H9 (cell line): ENCODE measurements around the gene CCT7. TPM values are rescaled to one million over a fixed set of nuclear protein-coding genes. Genes with fewer than 3 reads are reported as not detected.
A peak's percentile ranks its signal among the peaks of the same experiment; 100 is the strongest.

Experiments used
- DNase-seq: peaks from one replicate; pipeline ENCODE4 v3.0.0-alpha.2; 2017
- H2AFZ ChIP-seq: one replicate; pipeline ENCODE4 v1.6.1; 2013; ENCODE audit warnings: mild to moderate bottlenecking, low read length, control low read depth, moderate library complexity
- H2AK5ac ChIP-seq: 2 replicates; pipeline ENCODE4 v1.6.1; 2013; ENCODE audit warnings: low read length, control low read depth, mixed read lengths; ENCODE audit not compliant: insufficient read length
- H2BK120ac ChIP-seq: one replicate; pipeline ENCODE4 v1.6.1; 2013; ENCODE audit warnings: low read depth, mild to moderate bottlenecking, low read length, control low read depth, inconsistent platforms; ENCODE audit not compliant: poor library complexity, severe bottlenecking
- H2BK12ac ChIP-seq: 2 replicates; pipeline ENCODE4 v1.6.1; 2013; ENCODE audit warnings: low read length, control low read depth, mixed read lengths, low read depth; ENCODE audit not compliant: insufficient read length
- H2BK15ac ChIP-seq: 2 replicates; pipeline ENCODE4 v1.6.1; 2013; ENCODE audit warnings: low read depth, low read length, control low read depth
- H2BK20ac ChIP-seq: one replicate; pipeline ENCODE4 v1.6.1; 2013; ENCODE audit warnings: low read depth, mild to moderate bottlenecking, low read length, control low read depth, inconsistent platforms; ENCODE audit not compliant: poor library complexity, severe bottlenecking
- H2BK5ac ChIP-seq: 2 replicates; pipeline ENCODE4 v1.6.1; 2013; ENCODE audit warnings: low read length, control low read depth, mixed read lengths; ENCODE audit not compliant: insufficient read length
- H3K14ac ChIP-seq: 2 replicates; pipeline ENCODE4 v1.6.1; 2013; ENCODE audit warnings: low read length, control low read depth; ENCODE audit not compliant: insufficient read depth
- H3K18ac ChIP-seq: 2 replicates; pipeline ENCODE4 v1.6.1; 2013; ENCODE audit warnings: low read depth, mild to moderate bottlenecking, mixed read lengths, low read length, control low read depth; ENCODE audit not compliant: insufficient read length
- H3K23ac ChIP-seq: 2 replicates; pipeline ENCODE4 v1.6.1; 2013; ENCODE audit warnings: low read length, control low read depth, mixed read lengths, low read depth; ENCODE audit not compliant: insufficient read length
- H3K23me2 ChIP-seq: 2 replicates; pipeline ENCODE4 v1.6.1; 2013; ENCODE audit warnings: low read depth, mild to moderate bottlenecking, mixed read lengths, low read length, control low read depth; ENCODE audit not compliant: insufficient read length, poor library complexity, severe bottlenecking
- H3K27ac ChIP-seq: 2 replicates; pipeline ENCODE4 v1.5.1; 2013; ENCODE audit warnings: low read length, control low read depth, mixed read lengths, low read depth; ENCODE audit not compliant: insufficient read length
- H3K27me3 ChIP-seq: 2 replicates; pipeline ENCODE4 v1.6.1; 2013; ENCODE audit warnings: low read length, control low read depth, inconsistent platforms; ENCODE audit not compliant: insufficient read depth
- H3K4ac ChIP-seq: 2 replicates; pipeline ENCODE4 v1.6.1; 2013; ENCODE audit warnings: low read depth, mild to moderate bottlenecking, control low read depth, inconsistent platforms, low read length, moderate library complexity
- H3K4me1 ChIP-seq: 2 replicates; pipeline ENCODE4 v1.6.1; 2013; ENCODE audit warnings: low read length, control low read depth, inconsistent platforms; ENCODE audit not compliant: insufficient read depth
- H3K4me2 ChIP-seq: 2 replicates; pipeline ENCODE4 v1.6.1; 2013; ENCODE audit warnings: low read length, control low read depth, mixed read lengths; ENCODE audit not compliant: insufficient read length, insufficient read depth
- H3K56ac ChIP-seq: 2 replicates; pipeline ENCODE4 v1.6.1; 2013; ENCODE audit warnings: low read depth, mild to moderate bottlenecking, mixed read lengths, low read length, control low read depth; ENCODE audit not compliant: insufficient read length
- H3K79me1 ChIP-seq: 2 replicates; pipeline ENCODE4 v1.6.1; 2013; ENCODE audit warnings: low read depth, mild to moderate bottlenecking, moderate library complexity, low read length, control low read depth, inconsistent platforms; ENCODE audit not compliant: insufficient read depth, poor library complexity, severe bottlenecking
- H3K79me2 ChIP-seq: 2 replicates; pipeline ENCODE4 v1.6.1; 2013; ENCODE audit warnings: low read length, control low read depth, inconsistent platforms; ENCODE audit not compliant: insufficient read depth
- H3K9ac ChIP-seq: 2 replicates; pipeline ENCODE4 v1.6.1; 2013; ENCODE audit warnings: low read length, control low read depth, mixed read lengths; ENCODE audit not compliant: insufficient read length; ENCODE audit errors: extremely low read depth
- H3K9me3 ChIP-seq: one replicate; pipeline ENCODE4 v1.6.1; 2013; ENCODE audit warnings: low read depth, low read length, inconsistent platforms; ENCODE audit not compliant: control insufficient read depth
- H3T11ph ChIP-seq: one replicate; pipeline ENCODE4 v1.6.1; 2013; ENCODE audit warnings: mild to moderate bottlenecking, low read length, control low read depth, inconsistent platforms
- H4K20me1 ChIP-seq: one replicate; pipeline ENCODE4 v1.6.1; 2013; ENCODE audit not compliant: control insufficient read depth, insufficient read length, insufficient read depth
- H4K5ac ChIP-seq: 2 replicates; pipeline ENCODE4 v1.6.1; 2013; ENCODE audit warnings: low read depth, mild to moderate bottlenecking, mixed read lengths, low read length, control low read depth; ENCODE audit not compliant: insufficient read length
- H4K8ac ChIP-seq: replicated peaks from 2 replicates; pipeline ENCODE4 v1.6.1; 2013; ENCODE audit warnings: low read length, control low read depth, mixed read lengths, low read depth; ENCODE audit not compliant: insufficient read length
- H4K91ac ChIP-seq: 2 replicates; pipeline ENCODE4 v1.6.1; 2013; ENCODE audit warnings: low read depth, mild to moderate bottlenecking, moderate library complexity, mixed read lengths, low read length, control low read depth; ENCODE audit not compliant: insufficient read length
- H3K27ac Mint-ChIP-seq, 3 experiments: 2 replicates in 2 of 3; 3 replicates in 1 of 3; pipeline ENCODE4 v1.8.0; 2020 to 2021; ENCODE audit warnings: mixed read lengths in 3 of 3, mild to moderate bottlenecking in 1 of 3, moderate library complexity in 1 of 3
- H3K27me3 Mint-ChIP-seq: 2 replicates; pipeline ENCODE4 v1.8.0; 2021; ENCODE audit warnings: low read depth, mild to moderate bottlenecking, moderate library complexity, mixed read lengths
- H3K36me3 Mint-ChIP-seq, 3 experiments: 2 replicates in 2 of 3; 3 replicates in 1 of 3; pipeline ENCODE4 v1.8.0; 2020 to 2021; ENCODE audit warnings: low read depth in 3 of 3, mixed read lengths in 3 of 3; ENCODE audit not compliant: insufficient read depth in 1 of 3
- H3K4me1 Mint-ChIP-seq, 2 experiments: 2 replicates each; pipeline ENCODE4 v1.8.0; 2020; ENCODE audit warnings: mixed read lengths in 2 of 2
- H3K4me3 Mint-ChIP-seq, 2 experiments: 2 replicates in 1 of 2; 3 replicates in 1 of 2; pipeline ENCODE4 v1.8.0; 2020 to 2021; ENCODE audit warnings: mild to moderate bottlenecking in 2 of 2, mixed read lengths in 2 of 2, moderate library complexity in 1 of 2
- H3K9me3 Mint-ChIP-seq, 2 experiments: 2 replicates in 1 of 2; 3 replicates in 1 of 2; pipeline ENCODE4 v1.8.0; 2020; ENCODE audit warnings: mild to moderate bottlenecking in 2 of 2, mixed read lengths in 2 of 2, moderate library complexity in 1 of 2
- WGBS: extraction: QIAGEN DNeasy Blood & Tissue Kit; methylation state at CpG from one replicate; pipeline ENCODE4 v1.1.7; 2013; ENCODE audit warnings: missing lambda C conversion rate, low lambda C conversion rate, mixed read lengths; ENCODE audit not compliant: insufficient read length; ENCODE audit errors: extremely low coverage; 5-methylcytosine and 5-hydroxymethylcytosine counted together
- total RNA-seq: library from RNA; stranded (reverse); gene quantifications from 2 replicates; pipeline ENCODE4 v1.2.1, GENCODE V29; 2021
- TF ChIP-seq, protein P1 (sequence below): fragments of 200-600 bp; sonication (generic); conservative IDR thresholded peaks from 3 replicates; pipeline ENCODE4 v1.8.0; 2021; ENCODE audit warnings: antibody characterized with exemption, mild to moderate bottlenecking

Gene CCT7
- total RNA-seq, 1 experiment from 2014 or later: 500 TPM

DNA sequence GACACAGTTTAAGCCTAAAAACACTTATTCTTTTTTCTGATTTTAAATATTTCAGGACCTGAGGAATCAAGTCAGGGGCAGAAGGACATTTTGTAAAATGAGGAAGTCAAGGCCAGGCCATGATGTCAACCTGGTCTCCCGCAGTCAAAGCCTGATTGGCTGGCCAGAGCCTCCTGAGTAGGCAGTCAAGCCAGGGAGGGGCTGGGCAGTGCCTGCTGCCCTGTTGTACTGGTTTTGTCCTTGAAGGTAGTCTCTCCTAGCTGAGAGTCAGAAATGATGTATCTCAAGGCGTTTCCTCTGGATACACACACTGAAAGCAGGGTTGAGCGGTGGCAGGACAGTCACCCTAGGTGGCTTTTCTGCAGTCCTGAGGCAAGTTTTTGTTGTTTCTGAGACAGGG, 19.8 kb downstream of the CCT7 start:
- no peak overlapping the region for H2BK120ac ChIP-seq
- H3K9ac ChIP-seq: no peak overlapping the region
- no peak overlapping the region for H2BK15ac ChIP-seq
- Mint-ChIP-seq H3K27ac (peak overlapping the region in 1 of 3 experiments; percentile 61; a peak in 1 of 7 replicates), H3K36me3 (peaks cover 36 to 61% (median 45%) of the 10 kb centered on the region in 3 experiments), H3K4me3 (no peak overlapping the region), H3K27me3 (no peaks in the 10 kb centered on the region), H3K4me1 (peaks cover 10 to 16% of the 10 kb centered on the region in 2 experiments), H3K9me3 (no peaks in the 10 kb centered on the region; a peak in 1 of 5 replicates)
- no peak overlapping the region for H3K18ac ChIP-seq
- H2BK12ac ChIP-seq: no peak overlapping the region
- no peak overlapping the region for H3K4ac ChIP-seq
- no peaks in the 10 kb centered on the region for H3K4me1 ChIP-seq
- WGBS: no CpG with 5 or more reads among the region's 3 CpGs
- H4K20me1 ChIP-seq: no peaks in the 10 kb centered on the region
- no peak overlapping the region for H3K4me2 ChIP-seq
- H4K8ac ChIP-seq: no peak overlapping the region
- no peaks in the 10 kb centered on the region for H3K9me3 ChIP-seq
- H3K56ac ChIP-seq: no peak overlapping the region
- H4K91ac ChIP-seq: no peak overlapping the region
- no peak overlapping the region for H2BK5ac ChIP-seq
- H3K79me1 ChIP-seq: no peaks in the 10 kb centered on the region
- no peaks in the 10 kb centered on the region for H3K27me3 ChIP-seq
- H2AK5ac ChIP-seq: no peak overlapping the region
- H3K23ac ChIP-seq: no peak overlapping the region
- H2AFZ ChIP-seq: no peak overlapping the region
- TF ChIP-seq, protein P1, sequence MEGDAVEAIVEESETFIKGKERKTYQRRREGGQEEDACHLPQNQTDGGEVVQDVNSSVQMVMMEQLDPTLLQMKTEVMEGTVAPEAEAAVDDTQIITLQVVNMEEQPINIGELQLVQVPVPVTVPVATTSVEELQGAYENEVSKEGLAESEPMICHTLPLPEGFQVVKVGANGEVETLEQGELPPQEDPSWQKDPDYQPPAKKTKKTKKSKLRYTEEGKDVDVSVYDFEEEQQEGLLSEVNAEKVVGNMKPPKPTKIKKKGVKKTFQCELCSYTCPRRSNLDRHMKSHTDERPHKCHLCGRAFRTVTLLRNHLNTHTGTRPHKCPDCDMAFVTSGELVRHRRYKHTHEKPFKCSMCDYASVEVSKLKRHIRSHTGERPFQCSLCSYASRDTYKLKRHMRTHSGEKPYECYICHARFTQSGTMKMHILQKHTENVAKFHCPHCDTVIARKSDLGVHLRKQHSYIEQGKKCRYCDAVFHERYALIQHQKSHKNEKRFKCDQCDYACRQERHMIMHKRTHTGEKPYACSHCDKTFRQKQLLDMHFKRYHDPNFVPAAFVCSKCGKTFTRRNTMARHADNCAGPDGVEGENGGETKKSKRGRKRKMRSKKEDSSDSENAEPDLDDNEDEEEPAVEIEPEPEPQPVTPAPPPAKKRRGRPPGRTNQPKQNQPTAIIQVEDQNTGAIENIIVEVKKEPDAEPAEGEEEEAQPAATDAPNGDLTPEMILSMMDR: no peak
- no peaks in the 10 kb centered on the region for H3K23me2 ChIP-seq
- H3K79me2 ChIP-seq: no peaks in the 10 kb centered on the region
- no peak overlapping the region for H3T11ph ChIP-seq
- no peak for DNase-seq
- no peak overlapping the region for H4K5ac ChIP-seq
- no peak overlapping the region for H3K14ac ChIP-seq
- H2BK20ac ChIP-seq: no peak overlapping the region
- no peak overlapping the region for H3K27ac ChIP-seq
